PFSK-1 (cell line): Measurements from ENCODE around the gene CAMSAP3.

Source experiments
- POLR2AphosphoS5 ChIP-seq: IDR thresholded peaks from 2 replicates; pipeline ENCODE4 v1.6.1; 2012; ENCODE audit warnings: low read depth, mild to moderate bottlenecking, control low read depth, low read length, moderate library complexity
- SIN3A ChIP-seq: IDR thresholded peaks from 2 replicates; pipeline ENCODE4 v1.6.1; 2012; ENCODE audit warnings: mild to moderate bottlenecking, low read length, moderate library complexity, borderline replicate concordance; ENCODE audit not compliant: insufficient read depth
- TAF1 ChIP-seq: IDR thresholded peaks from 2 replicates; pipeline ENCODE4 v1.6.1; 2012; ENCODE audit warnings: low read length, control low read depth, borderline replicate concordance; ENCODE audit not compliant: insufficient read depth
- TF ChIP-seq, protein P1 (sequence below), 2 experiments: IDR thresholded peaks; 2 replicates each; pipeline versions ENCODE4 v1.6.1 to v1.8.0; 2011 to 2012; ENCODE audit warnings: low read depth in 2 of 2, low read length in 2 of 2, control low read depth in 1 of 2, inconsistent platforms in 1 of 2, mild to moderate bottlenecking in 1 of 2, moderate library complexity in 1 of 2; ENCODE audit not compliant: insufficient read depth in 1 of 2

DNA sequence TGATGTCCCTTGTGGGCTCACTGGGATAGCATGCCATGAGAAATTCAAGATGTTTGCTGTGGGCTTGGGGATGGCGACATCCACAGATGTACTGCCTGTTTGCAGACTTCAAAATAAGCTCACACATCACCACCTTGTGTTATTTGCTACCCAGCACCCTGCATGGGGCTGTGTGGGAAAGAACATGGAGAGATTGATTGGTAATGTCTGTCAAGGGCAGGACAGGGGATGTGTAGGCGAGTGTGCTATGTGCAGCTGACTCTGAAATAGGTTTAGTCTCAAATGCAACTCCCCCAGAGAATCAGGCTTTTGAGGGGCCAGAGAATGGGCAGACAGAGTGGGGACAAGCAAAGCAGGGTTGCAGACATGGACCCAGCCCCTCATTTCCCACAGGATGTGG, 35.4 kb upstream of the CAMSAP3 start:
- TF ChIP-seq POLR2AphosphoS5 (no peak), SIN3A (no peak), TAF1 (no peak)
- TF ChIP-seq, protein P1, sequence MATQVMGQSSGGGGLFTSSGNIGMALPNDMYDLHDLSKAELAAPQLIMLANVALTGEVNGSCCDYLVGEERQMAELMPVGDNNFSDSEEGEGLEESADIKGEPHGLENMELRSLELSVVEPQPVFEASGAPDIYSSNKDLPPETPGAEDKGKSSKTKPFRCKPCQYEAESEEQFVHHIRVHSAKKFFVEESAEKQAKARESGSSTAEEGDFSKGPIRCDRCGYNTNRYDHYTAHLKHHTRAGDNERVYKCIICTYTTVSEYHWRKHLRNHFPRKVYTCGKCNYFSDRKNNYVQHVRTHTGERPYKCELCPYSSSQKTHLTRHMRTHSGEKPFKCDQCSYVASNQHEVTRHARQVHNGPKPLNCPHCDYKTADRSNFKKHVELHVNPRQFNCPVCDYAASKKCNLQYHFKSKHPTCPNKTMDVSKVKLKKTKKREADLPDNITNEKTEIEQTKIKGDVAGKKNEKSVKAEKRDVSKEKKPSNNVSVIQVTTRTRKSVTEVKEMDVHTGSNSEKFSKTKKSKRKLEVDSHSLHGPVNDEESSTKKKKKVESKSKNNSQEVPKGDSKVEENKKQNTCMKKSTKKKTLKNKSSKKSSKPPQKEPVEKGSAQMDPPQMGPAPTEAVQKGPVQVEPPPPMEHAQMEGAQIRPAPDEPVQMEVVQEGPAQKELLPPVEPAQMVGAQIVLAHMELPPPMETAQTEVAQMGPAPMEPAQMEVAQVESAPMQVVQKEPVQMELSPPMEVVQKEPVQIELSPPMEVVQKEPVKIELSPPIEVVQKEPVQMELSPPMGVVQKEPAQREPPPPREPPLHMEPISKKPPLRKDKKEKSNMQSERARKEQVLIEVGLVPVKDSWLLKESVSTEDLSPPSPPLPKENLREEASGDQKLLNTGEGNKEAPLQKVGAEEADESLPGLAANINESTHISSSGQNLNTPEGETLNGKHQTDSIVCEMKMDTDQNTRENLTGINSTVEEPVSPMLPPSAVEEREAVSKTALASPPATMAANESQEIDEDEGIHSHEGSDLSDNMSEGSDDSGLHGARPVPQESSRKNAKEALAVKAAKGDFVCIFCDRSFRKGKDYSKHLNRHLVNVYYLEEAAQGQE (IDR thresholded peaks at IDR 0.05; ENCODE audit: insufficient read depth in 1 of 2, low read depth in 2 of 2, low read length in 2 of 2) = no peak
